T-cell (primary cell): ENCODE results near the gene CRBN. TPM values are rescaled to one million over a fixed set of nuclear protein-coding genes. Genes with fewer than 3 reads are reported as not detected.

ENCODE experiments used
- ATAC-seq, 4 experiments: fragments of 200-7000 bp in 3 of 4; fragments of 150-1000 bp in 1 of 4; cut with Tn5 transposase; replicated peaks in 1 of 4; 1 replicate in 3 of 4; 2 replicates in 1 of 4; pipeline ENCODE4 v1.10.0; 2021; ENCODE audit warnings: moderate library complexity in 3 of 4, mild to moderate bottlenecking in 2 of 4, moderate number of reproducible peaks in 1 of 4
- CTCF ChIA-PET, 2 donors: fragments of 300-600 bp; sonication (Branson Sonifier 250); formaldehyde crosslinking; loops; one replicate each; lab custom pipeline; 2022; ENCODE audit warnings: antibody characterized with exemption in 2 of 2; lab: Charles Lee
- POLR2A ChIA-PET, 2 donors: fragments of 300-600 bp; sonication (Branson Sonifier 250); formaldehyde crosslinking; loops; one replicate each; lab custom pipeline; 2022; ENCODE audit warnings: antibody characterized with exemption in 2 of 2; lab: Charles Lee
- DNase-seq, 35 experiments: peaks; one replicate each; pipeline versions ENCODE4 v3.0.0 to v3.0.0-alpha.2; 2013 to 2023
- H3K27ac ChIP-seq: one replicate; pipeline ENCODE4 v1.5.1; 2013; ENCODE audit warnings: low read length
- H3K27me3 ChIP-seq, 2 experiments: replicated peaks in 1 of 2; 1 replicate in 1 of 2; 2 replicates in 1 of 2; pipeline versions ENCODE4 v1.6.1 to v1.7.0; 2013; ENCODE audit warnings: low read length in 1 of 2, mixed read lengths in 1 of 2; ENCODE audit not compliant: control insufficient read depth in 2 of 2, insufficient read depth in 2 of 2; ENCODE audit errors: extremely low read depth in 1 of 2
- H3K36me3 ChIP-seq, 2 donors: 1 replicate in 1 of 2; 2 replicates in 1 of 2; pipeline versions ENCODE4 v1.6.1 to v1.7.0; 2013; ENCODE audit warnings: low read length in 1 of 2; ENCODE audit not compliant: control insufficient read depth in 2 of 2, insufficient read depth in 1 of 2; ENCODE audit errors: extremely low read depth in 1 of 2
- H3K4me1 ChIP-seq, 2 experiments: 1 replicate in 1 of 2; 2 replicates in 1 of 2; pipeline versions ENCODE4 v1.6.1 to v1.7.0; 2013; ENCODE audit warnings: low read length in 2 of 2, mixed read lengths in 1 of 2; ENCODE audit not compliant: insufficient read depth in 2 of 2, control insufficient read depth in 1 of 2; ENCODE audit errors: extremely low read depth in 1 of 2
- H3K4me3 ChIP-seq, 2 donors: 1 replicate in 1 of 2; 2 replicates in 1 of 2; pipeline versions ENCODE4 v1.5.1 to v1.7.0; 2013; ENCODE audit warnings: mild to moderate bottlenecking in 2 of 2, low read length in 1 of 2, moderate library complexity in 1 of 2; ENCODE audit not compliant: control insufficient read depth in 1 of 2; ENCODE audit errors: extremely low read depth in 1 of 2
- H3K9me3 ChIP-seq: 2 replicates; pipeline ENCODE4 v1.7.0; 2013
- H3K27ac Mint-ChIP-seq, 2 donors: one replicate each; pipeline ENCODE4 v1.8.0; 2020 to 2021; ENCODE audit warnings: mild to moderate bottlenecking in 2 of 2, mixed read lengths in 2 of 2
- H3K27me3 Mint-ChIP-seq, 2 donors: one replicate each; pipeline ENCODE4 v1.8.0; 2021 to 2022; ENCODE audit warnings: mixed read lengths in 2 of 2
- H3K36me3 Mint-ChIP-seq: one replicate; pipeline ENCODE4 v1.8.0; 2021; ENCODE audit warnings: mixed read lengths
- H3K4me1 Mint-ChIP-seq, 3 donors: one replicate each; pipeline ENCODE4 v1.8.0; 2020 to 2022; ENCODE audit warnings: mixed read lengths in 3 of 3, mild to moderate bottlenecking in 1 of 3
- H3K4me3 Mint-ChIP-seq, 3 donors: one replicate each; pipeline ENCODE4 v1.8.0; 2020 to 2022; ENCODE audit warnings: mild to moderate bottlenecking in 3 of 3, mixed read lengths in 3 of 3, moderate library complexity in 3 of 3
- H3K9me3 Mint-ChIP-seq, 3 donors: one replicate each; pipeline ENCODE4 v1.8.0; 2020 to 2022; ENCODE audit warnings: mixed read lengths in 3 of 3
- WGBS: methylation state at CpG from one replicate; pipeline ENCODE4 v1.1.5; 2013; ENCODE audit warnings: missing lambda C conversion rate; ENCODE audit not compliant: insufficient coverage; 5-methylcytosine and 5-hydroxymethylcytosine counted together
- total RNA-seq, 35 experiments: library from RNA in 6 of 35; stranded (reverse) in 6 of 35; fragments of 120-200 nt in 1 of 35; gene quantifications; one replicate each; pipeline versions ENCODE4 v1.2.1 to v1.2.4 and lab custom pipeline; 2013 to 2026

The CRBN gene
- total RNA-seq, 5 donors from 2014 or later (not counting 1 experiment from before 2014, with no cell fraction given) = 104 to 150 (median 117) TPM

DNA sequence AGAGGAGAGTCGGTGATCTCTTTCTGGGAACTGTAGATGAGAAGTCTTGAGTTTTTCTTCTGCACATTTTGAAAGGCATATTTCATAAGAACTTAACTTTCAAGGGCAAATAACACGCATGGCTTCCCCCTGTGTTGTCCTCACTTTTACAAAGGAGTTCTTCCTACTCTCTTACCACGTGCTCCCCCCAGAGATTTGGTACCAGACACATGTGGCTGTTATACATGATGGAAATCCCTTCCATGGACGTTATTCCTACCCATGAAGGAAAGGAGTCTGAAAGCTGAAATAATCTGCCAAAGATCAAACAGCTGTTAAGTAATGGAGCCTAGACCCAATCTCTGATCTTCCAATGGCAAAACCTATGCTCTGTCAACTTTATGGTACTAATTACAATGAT is 73.7 kb downstream of the CRBN start:
- no peak for ATAC-seq
- H3K36me3 ChIP-seq = no peaks in the 10 kb centered on the region
- no peak for DNase-seq
- Mint-ChIP-seq H3K36me3 (no peaks in the 10 kb centered on the region), H3K9me3 (no peaks in the 10 kb centered on the region), H3K27ac (no peak overlapping the region), H3K27me3 (peaks cover 0 to 5% of the 10 kb centered on the region in 2 donors), H3K4me1 (peaks cover 4 to 29% (median 14%) of the 10 kb centered on the region in 3 donors), H3K4me3 (no peak overlapping the region)
- peaks cover 0 to 8% of the 10 kb centered on the region in 2 experiments for H3K4me1 ChIP-seq
- H3K4me3 ChIP-seq = no peak overlapping the region
- no CpG with 5 or more reads among the region's 4 CpGs for WGBS
- no peaks in the 10 kb centered on the region for H3K9me3 ChIP-seq
- ChIA-PET POLR2A (no interaction called here), CTCF (interaction anchor here (0.6 to 0.8 kb wide), 2 partner anchors 12 to 110 kb away, joined by 4 read pairs; no protein-coding TSS in a partner anchor)
- no peaks in the 10 kb centered on the region for H3K27me3 ChIP-seq
- no peak overlapping the region for H3K27ac ChIP-seq

DNA sequence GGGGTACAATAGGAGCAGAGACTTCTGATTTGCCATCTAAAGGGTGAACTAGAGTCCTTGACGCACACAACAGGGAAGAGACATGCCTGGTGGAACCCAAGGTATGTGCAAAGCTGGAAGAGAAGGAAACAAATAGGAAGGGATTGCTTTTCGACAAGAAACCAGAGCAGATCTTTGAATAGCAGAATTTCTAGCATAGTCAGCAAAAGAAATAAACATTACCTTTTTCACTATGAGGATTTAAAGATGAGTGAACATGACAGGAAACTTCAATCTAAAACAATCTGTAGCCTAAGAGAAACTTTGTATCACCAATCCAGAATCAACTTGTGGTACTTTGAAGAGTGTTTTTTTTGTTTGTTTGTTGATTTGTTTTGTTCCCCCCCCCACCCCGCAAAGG is 74.2 kb downstream of the CRBN start:
- no CpG with 5 or more reads among the region's 3 CpGs for WGBS
- H3K9me3 Mint-ChIP-seq = no peaks in the 10 kb centered on the region
- H3K27me3 Mint-ChIP-seq = peaks cover 0 to 5% of the 10 kb centered on the region in 2 donors
- no peaks in the 10 kb centered on the region for H3K27me3 ChIP-seq
- H3K4me3 ChIP-seq = no peak overlapping the region
- H3K27ac Mint-ChIP-seq = no peak overlapping the region
- peaks cover 0 to 23% (median 8%) of the 10 kb centered on the region in 3 donors for H3K4me1 Mint-ChIP-seq
- CTCF ChIA-PET = interaction anchor here in 1 of 2 donors (0.6 kb wide), 1 partner anchor 111 kb away, joined by 4 read pairs; no protein-coding TSS in a partner anchor
- H3K9me3 ChIP-seq = no peaks in the 10 kb centered on the region
- no peak overlapping the region for H3K4me3 Mint-ChIP-seq
- H3K4me1 ChIP-seq = peaks cover 0 to 2% of the 10 kb centered on the region in 2 experiments
- H3K36me3 Mint-ChIP-seq = no peaks in the 10 kb centered on the region
- DNase-seq (no peak), ATAC-seq (no peak)
- POLR2A ChIA-PET = no interaction called here
- H3K27ac ChIP-seq = no peak overlapping the region
- H3K36me3 ChIP-seq = no peaks in the 10 kb centered on the region

DNA sequence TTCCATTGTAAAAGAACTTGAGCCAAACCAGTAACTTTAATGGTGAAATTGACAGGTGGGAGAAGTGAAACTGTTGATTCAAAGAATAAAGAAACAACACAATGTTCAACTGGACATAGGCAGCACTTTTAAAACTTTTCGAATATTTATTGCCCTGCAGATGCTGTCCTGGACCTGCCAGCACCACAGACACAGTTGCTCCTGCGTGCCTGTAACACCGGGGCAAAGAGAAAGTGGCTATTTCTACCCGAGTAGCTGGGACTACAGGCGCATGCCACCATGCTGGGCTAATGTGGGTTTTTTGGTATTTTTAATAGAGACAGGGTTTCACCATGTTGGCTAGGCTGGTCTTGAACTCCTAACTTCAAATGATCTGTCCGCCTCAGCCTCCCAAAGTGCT is 76.7 kb downstream of the CRBN start:
- Histone ChIP-seq H3K4me1 (no peaks in the 10 kb centered on the region), H3K9me3 (no peaks in the 10 kb centered on the region), H3K27ac (no peak overlapping the region), H3K4me3 (no peak overlapping the region), H3K27me3 (no peaks in the 10 kb centered on the region), H3K36me3 (no peaks in the 10 kb centered on the region)
- Mint-ChIP-seq H3K4me3 (no peak overlapping the region), H3K27ac (no peak overlapping the region), H3K9me3 (no peaks in the 10 kb centered on the region), H3K4me1 (peaks cover 0 to 5% (median 0%) of the 10 kb centered on the region in 3 donors), H3K36me3 (no peaks in the 10 kb centered on the region), H3K27me3 (peaks cover 0 to 5% of the 10 kb centered on the region in 2 donors)
- no peak for DNase-seq
- ATAC-seq = no peak
- WGBS = 76% methylated on average over 4 of the region's 6 CpGs
- CTCF ChIA-PET = no interaction called here
- POLR2A ChIA-PET = no interaction called here

DNA sequence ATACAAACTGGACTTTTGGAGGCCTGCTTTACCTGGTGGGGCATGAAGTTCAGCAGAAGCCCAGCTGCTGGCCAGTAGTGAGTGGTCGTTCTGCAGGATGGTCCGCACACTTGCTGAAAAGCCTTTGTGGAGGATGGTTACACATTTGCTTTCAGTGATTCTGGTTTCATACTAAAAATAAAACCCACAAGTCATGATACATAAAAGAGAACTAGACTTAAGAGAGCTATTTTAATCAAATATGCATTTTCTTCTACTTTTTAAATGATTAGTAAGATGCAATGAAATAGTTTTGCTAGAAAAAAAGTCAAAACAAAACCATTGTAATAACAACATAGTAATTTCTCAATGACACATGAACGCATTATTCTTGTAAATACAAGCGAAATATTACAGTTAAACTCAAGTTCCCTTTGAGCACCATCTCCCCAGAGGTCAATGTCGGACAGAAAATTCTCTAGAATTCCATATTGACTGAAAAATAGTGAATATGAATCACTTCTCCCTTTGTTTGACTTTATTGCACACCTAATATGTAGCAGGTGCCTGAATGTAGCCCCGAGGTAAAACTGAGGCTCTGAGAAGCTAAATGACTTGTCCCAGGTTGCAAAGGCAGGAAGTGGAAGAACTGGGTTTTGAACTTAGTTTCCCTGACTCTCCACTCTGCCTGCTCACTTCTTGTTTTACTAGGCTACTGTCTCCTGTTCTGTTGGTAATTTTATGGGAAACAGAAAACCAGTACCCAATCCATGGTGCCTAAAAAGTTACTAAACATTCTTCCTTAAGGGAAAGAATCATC is 77.6 kb downstream of the CRBN start:
- no peak overlapping the region for H3K4me3 ChIP-seq
- ChIA-PET CTCF (no interaction called here), POLR2A (no interaction called here)
- Mint-ChIP-seq H3K9me3 (no peaks in the 10 kb centered on the region), H3K4me1 (peaks cover 0 to 2% (median 0%) of the 10 kb centered on the region in 3 donors), H3K4me3 (no peak overlapping the region), H3K27ac (no peak overlapping the region), H3K36me3 (no peaks in the 10 kb centered on the region), H3K27me3 (peaks cover 0 to 5% of the 10 kb centered on the region in 2 donors)
- no peak overlapping the region for H3K27ac ChIP-seq
- H3K36me3 ChIP-seq = no peaks in the 10 kb centered on the region
- no peaks in the 10 kb centered on the region for H3K9me3 ChIP-seq
- ATAC-seq (no peak), DNase-seq (no peak)
- no peaks in the 10 kb centered on the region for H3K4me1 ChIP-seq
- H3K27me3 ChIP-seq = no peaks in the 10 kb centered on the region
- WGBS = no CpG with 5 or more reads among the region's 6 CpGs

Other genes with a start within 250 kb of the CRBN start
- gene IL5RA, start 69.3 kb downstream of the CRBN start, total RNA-seq = 1 to 10 TPM in 2 of 5 donors, under 1 TPM in 3; 0.43 to 5.0 (median 0.73) TPM
- 10 to 100 TPM; 28.6 to 38.9 (median 37.5) TPM for gene TRNT1, start 52.8 kb downstream of the CRBN start, total RNA-seq